ENCODE data around the gene ALDH3B2. TPM values are rescaled to one million over a fixed set of nuclear protein-coding genes. Genes with fewer than 3 reads are reported as not detected.
"Not testable (repeated sequence)": the region's sequence is repeated elsewhere in the genome, so short reads cannot be mapped to it uniquely, and the experiment has no call there.

ALDH3B2 gene
- total and polyA plus RNA-seq, 4 donors = 1.1 to 4.8 (median 2.5) TPM

GRCh38 chr11:67638535-67639437, 35.6 kb downstream of the ALDH3B2 start:
- 87 to 94% methylated on average over 23 to 24 of the region's 24 CpGs for WGBS, 2 donors
- Histone ChIP-seq H3K9ac (ENCODE audit: insufficient read depth in 1 of 2, low read length in 2 of 2) (no peak overlapping the region), H3K36me3 (ENCODE audit: control insufficient read depth in 4 of 4, insufficient read depth in 4 of 4, low read length in 4 of 4) (no peaks in the 10 kb centered on the region), H3K9me3 (ENCODE audit: control insufficient read depth in 4 of 4, insufficient read depth in 3 of 4, low read length in 3 of 4) (no peaks in the 10 kb centered on the region), H3K27ac (ENCODE audit: low read depth in 1 of 2, low read length in 1 of 2) (no peak overlapping the region), H3K27me3 (ENCODE audit: control insufficient read depth in 3 of 3, insufficient read depth in 3 of 3, low read length in 2 of 3) (no peaks in the 10 kb centered on the region), H3K4me3 (no peak overlapping the region), H3K4me1 (ENCODE audit: control insufficient read depth in 5 of 5, insufficient read depth in 5 of 5, low read length in 5 of 5) (no peaks in the 10 kb centered on the region)
- DNase-seq (no peak), ATAC-seq (ENCODE audit: insufficient read depth, low FRiP score) (no peak)
- TF ChIP-seq, protein P1, sequence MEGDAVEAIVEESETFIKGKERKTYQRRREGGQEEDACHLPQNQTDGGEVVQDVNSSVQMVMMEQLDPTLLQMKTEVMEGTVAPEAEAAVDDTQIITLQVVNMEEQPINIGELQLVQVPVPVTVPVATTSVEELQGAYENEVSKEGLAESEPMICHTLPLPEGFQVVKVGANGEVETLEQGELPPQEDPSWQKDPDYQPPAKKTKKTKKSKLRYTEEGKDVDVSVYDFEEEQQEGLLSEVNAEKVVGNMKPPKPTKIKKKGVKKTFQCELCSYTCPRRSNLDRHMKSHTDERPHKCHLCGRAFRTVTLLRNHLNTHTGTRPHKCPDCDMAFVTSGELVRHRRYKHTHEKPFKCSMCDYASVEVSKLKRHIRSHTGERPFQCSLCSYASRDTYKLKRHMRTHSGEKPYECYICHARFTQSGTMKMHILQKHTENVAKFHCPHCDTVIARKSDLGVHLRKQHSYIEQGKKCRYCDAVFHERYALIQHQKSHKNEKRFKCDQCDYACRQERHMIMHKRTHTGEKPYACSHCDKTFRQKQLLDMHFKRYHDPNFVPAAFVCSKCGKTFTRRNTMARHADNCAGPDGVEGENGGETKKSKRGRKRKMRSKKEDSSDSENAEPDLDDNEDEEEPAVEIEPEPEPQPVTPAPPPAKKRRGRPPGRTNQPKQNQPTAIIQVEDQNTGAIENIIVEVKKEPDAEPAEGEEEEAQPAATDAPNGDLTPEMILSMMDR (IDR thresholded peaks at IDR 0.05; ENCODE audit: control extremely low read depth, extremely low read depth) = no peak

DNA sequence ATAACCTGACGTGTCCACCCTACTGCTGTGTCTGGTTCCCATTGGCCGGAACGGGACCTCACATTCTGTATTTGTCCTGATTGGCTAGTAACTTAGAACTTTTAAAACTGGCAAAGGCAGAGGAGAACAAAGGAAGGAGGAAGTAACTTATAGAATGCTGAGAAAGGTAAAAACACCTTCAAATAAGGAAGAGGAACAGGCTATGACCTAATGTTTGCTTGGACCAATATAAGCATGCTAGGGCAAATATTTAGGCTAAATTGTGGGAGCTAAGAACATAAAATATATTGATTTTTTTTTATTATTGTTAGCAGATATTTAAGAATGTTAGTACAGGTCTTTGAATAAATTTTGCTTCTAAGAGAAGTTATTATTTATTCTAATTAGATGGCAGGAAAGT, 37.0 kb downstream of the ALDH3B2 start:
- not testable (repeated sequence) for H3K27ac ChIP-seq (ENCODE audit: low read depth in 1 of 2, low read length in 1 of 2); H3K36me3 ChIP-seq (ENCODE audit: control insufficient read depth in 4 of 4, insufficient read depth in 4 of 4, low read length in 4 of 4); ATAC-seq (ENCODE audit: insufficient read depth, low FRiP score); H3K27me3 ChIP-seq (ENCODE audit: control insufficient read depth in 3 of 3, insufficient read depth in 3 of 3, low read length in 2 of 3); H3K9me3 ChIP-seq (ENCODE audit: control insufficient read depth in 4 of 4, insufficient read depth in 3 of 4, low read length in 3 of 4); H3K9ac ChIP-seq (ENCODE audit: insufficient read depth in 1 of 2, low read length in 2 of 2); H3K4me3 ChIP-seq; DNase-seq; H3K4me1 ChIP-seq (ENCODE audit: control insufficient read depth in 5 of 5, insufficient read depth in 5 of 5, low read length in 5 of 5)
- WGBS, 2 donors = 81 to 97% methylated on average over 3 of the region's 3 CpGs

DNA sequence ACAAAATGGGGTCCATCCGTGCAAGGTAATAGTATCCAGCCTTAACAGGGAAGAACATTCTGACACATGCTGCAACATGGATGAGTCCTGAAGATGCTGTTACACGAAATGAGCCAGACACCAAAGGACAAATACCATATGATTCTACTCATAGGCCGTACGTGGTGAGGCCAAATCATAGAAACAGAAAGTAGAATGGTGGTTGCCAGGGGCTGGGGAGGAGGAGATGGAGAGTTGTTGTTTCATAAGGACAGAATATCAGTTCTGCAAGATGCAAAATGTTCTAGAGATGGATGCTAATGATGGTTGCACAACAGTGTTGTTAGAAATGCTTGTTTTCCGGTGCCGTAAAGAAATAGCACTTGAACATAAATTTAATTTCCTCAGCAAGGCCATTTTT, 37.5 kb downstream of the ALDH3B2 start:
- no peak for DNase-seq
- TF ChIP-seq, protein P1 (IDR thresholded peaks at IDR 0.05; ENCODE audit: control extremely low read depth, extremely low read depth) = no peak
- Histone ChIP-seq H3K9me3 (ENCODE audit: control insufficient read depth in 4 of 4, insufficient read depth in 3 of 4, low read length in 3 of 4) (no peaks in the 10 kb centered on the region), H3K4me1 (ENCODE audit: control insufficient read depth in 5 of 5, insufficient read depth in 5 of 5, low read length in 5 of 5) (no peaks in the 10 kb centered on the region), H3K27me3 (ENCODE audit: control insufficient read depth in 3 of 3, insufficient read depth in 3 of 3, low read length in 2 of 3) (no peaks in the 10 kb centered on the region), H3K4me3 (no peak overlapping the region), H3K27ac (ENCODE audit: low read depth in 1 of 2, low read length in 1 of 2) (no peak overlapping the region), H3K36me3 (ENCODE audit: control insufficient read depth in 4 of 4, insufficient read depth in 4 of 4, low read length in 4 of 4) (no peaks in the 10 kb centered on the region), H3K9ac (ENCODE audit: insufficient read depth in 1 of 2, low read length in 2 of 2) (no peak overlapping the region)
- no peak for ATAC-seq (ENCODE audit: insufficient read depth, low FRiP score)
- WGBS, 2 donors = 67 to 78% methylated on average over 6 of the region's 6 CpGs

GRCh38 chr11:67635231-67635521, 39.2 kb downstream of the ALDH3B2 start:
- H3K9ac ChIP-seq (ENCODE audit: insufficient read depth in 1 of 2, low read length in 2 of 2) = no peak overlapping the region
- no peaks in the 10 kb centered on the region for H3K36me3 ChIP-seq (ENCODE audit: control insufficient read depth in 4 of 4, insufficient read depth in 4 of 4, low read length in 4 of 4)
- no peak overlapping the region for H3K27ac ChIP-seq (ENCODE audit: low read depth in 1 of 2, low read length in 1 of 2)
- ATAC-seq (ENCODE audit: insufficient read depth, low FRiP score) (no peak), DNase-seq (no peak)
- 89 to 98% methylated on average over 4 of the region's 4 CpGs for WGBS, 2 donors
- H3K27me3 ChIP-seq (ENCODE audit: control insufficient read depth in 3 of 3, insufficient read depth in 3 of 3, low read length in 2 of 3) = no peaks in the 10 kb centered on the region
- no peak overlapping the region for H3K4me3 ChIP-seq
- no peaks in the 10 kb centered on the region for H3K9me3 ChIP-seq (ENCODE audit: control insufficient read depth in 4 of 4, insufficient read depth in 3 of 4, low read length in 3 of 4)
- peaks cover 0 to 8% (median 4%) of the 10 kb centered on the region in 5 donors for H3K4me1 ChIP-seq (ENCODE audit: control insufficient read depth in 5 of 5, insufficient read depth in 5 of 5, low read length in 5 of 5)
- TF ChIP-seq, protein P1 (IDR thresholded peaks at IDR 0.05; ENCODE audit: control extremely low read depth, extremely low read depth) = no peak
